Nephron progenitor cell (in vitro differentiated cells): ENCODE data around the gene AFAP1.

Experiments
- DNase-seq: peaks from one replicate; pipeline ENCODE4 v3.0.0; 2021
- H3K27ac Mint-ChIP-seq: 2 replicates; pipeline ENCODE4 v1.8.0; 2021; ENCODE audit warnings: mild to moderate bottlenecking, moderate library complexity, mixed read lengths
- H3K27me3 Mint-ChIP-seq: 2 replicates; pipeline ENCODE4 v1.8.0; 2021; ENCODE audit warnings: mild to moderate bottlenecking, low read depth, mixed read lengths; ENCODE audit not compliant: poor library complexity
- H3K36me3 Mint-ChIP-seq: 2 replicates; pipeline ENCODE4 v1.8.0; 2021; ENCODE audit warnings: low read depth, mixed read lengths
- H3K4me1 Mint-ChIP-seq: 2 replicates; pipeline ENCODE4 v1.8.0; 2021; ENCODE audit warnings: mixed read lengths
- H3K4me3 Mint-ChIP-seq: 2 replicates; pipeline ENCODE4 v1.8.0; 2021; ENCODE audit warnings: mild to moderate bottlenecking, moderate library complexity, mixed read lengths
- H3K9me3 Mint-ChIP-seq: 2 replicates; pipeline ENCODE4 v1.8.0; 2021; ENCODE audit warnings: mild to moderate bottlenecking, moderate library complexity, mixed read lengths
- TF ChIP-seq, protein P1 (sequence below): fragments of 200-600 bp; sonication (generic); IDR thresholded peaks from 2 replicates; pipeline ENCODE4 v1.5.0; 2021; ENCODE audit warnings: antibody characterized with exemption

AFAP1 gene

DNA sequence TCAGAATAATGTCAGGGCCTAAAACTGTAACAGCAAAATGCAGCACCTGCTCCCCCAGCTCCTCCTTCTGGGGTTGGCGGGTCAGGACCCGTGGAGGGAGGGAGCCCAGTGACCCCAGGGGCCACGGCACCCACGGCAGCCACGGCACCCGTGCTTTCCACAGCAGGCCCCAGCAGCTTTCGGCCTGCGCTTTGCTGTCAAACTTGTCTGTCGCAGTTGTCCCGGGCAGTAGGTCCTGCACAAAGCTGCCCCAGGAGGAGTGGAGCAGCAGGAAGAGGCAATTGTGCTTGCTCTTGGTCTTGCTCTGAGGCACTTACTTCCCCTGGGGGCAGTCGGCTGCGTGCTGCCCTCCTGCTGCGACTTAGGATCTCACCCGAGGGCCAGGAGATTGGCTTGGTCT, 183.6 kb downstream of the AFAP1 start:
- Mint-ChIP-seq H3K27me3 (no peaks in the 10 kb centered on the region), H3K9me3 (peaks cover 5% of the 10 kb centered on the region), H3K4me1 (peaks cover 83% of the 10 kb centered on the region), H3K4me3 (no peak overlapping the region), H3K36me3 (no peaks in the 10 kb centered on the region), H3K27ac (peak overlapping the region; percentile 66)
- TF ChIP-seq, protein P1, sequence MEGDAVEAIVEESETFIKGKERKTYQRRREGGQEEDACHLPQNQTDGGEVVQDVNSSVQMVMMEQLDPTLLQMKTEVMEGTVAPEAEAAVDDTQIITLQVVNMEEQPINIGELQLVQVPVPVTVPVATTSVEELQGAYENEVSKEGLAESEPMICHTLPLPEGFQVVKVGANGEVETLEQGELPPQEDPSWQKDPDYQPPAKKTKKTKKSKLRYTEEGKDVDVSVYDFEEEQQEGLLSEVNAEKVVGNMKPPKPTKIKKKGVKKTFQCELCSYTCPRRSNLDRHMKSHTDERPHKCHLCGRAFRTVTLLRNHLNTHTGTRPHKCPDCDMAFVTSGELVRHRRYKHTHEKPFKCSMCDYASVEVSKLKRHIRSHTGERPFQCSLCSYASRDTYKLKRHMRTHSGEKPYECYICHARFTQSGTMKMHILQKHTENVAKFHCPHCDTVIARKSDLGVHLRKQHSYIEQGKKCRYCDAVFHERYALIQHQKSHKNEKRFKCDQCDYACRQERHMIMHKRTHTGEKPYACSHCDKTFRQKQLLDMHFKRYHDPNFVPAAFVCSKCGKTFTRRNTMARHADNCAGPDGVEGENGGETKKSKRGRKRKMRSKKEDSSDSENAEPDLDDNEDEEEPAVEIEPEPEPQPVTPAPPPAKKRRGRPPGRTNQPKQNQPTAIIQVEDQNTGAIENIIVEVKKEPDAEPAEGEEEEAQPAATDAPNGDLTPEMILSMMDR: no peak
- DNase-seq: no peak

DNA sequence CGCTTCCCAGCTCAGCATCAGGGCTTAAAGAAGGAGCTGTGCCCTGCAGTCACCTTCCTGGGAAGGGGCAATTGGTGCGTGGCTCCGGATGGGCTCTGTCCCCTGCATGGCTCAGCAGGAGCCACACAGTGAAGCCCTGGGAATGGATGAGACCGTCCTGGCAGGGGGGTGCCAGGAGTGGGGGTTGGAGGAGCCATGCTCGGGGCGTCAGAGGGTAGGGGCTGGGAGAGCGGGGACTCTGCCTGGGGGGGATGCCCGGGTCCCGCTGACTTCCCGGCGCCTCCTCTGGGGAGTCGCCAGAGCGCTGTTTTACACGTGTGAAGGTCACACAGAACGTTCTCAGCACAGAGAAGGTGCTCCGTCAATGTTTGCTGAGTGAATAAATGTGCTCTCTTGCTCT, 184.1 kb downstream of the AFAP1 start:
- H3K4me1 Mint-ChIP-seq: peaks cover 83% of the 10 kb centered on the region
- H3K27me3 Mint-ChIP-seq: no peaks in the 10 kb centered on the region
- TF ChIP-seq, protein P1: no peak
- peak overlapping the region; percentile 51 for H3K27ac Mint-ChIP-seq
- peaks cover 5% of the 10 kb centered on the region for H3K36me3 Mint-ChIP-seq
- no peak for DNase-seq
- H3K9me3 Mint-ChIP-seq: peaks cover 5% of the 10 kb centered on the region
- no peak overlapping the region for H3K4me3 Mint-ChIP-seq

GRCh38 chr4:7754565-7755262, 184.9 kb downstream of the AFAP1 start:
- TF ChIP-seq, protein P1: no peak
- H3K4me3 Mint-ChIP-seq: no peak overlapping the region
- peaks cover 5% of the 10 kb centered on the region for H3K9me3 Mint-ChIP-seq
- DNase-seq: no peak
- H3K27me3 Mint-ChIP-seq: no peaks in the 10 kb centered on the region
- H3K4me1 Mint-ChIP-seq: peaks cover 85% of the 10 kb centered on the region
- peaks cover 6% of the 10 kb centered on the region for H3K36me3 Mint-ChIP-seq
- H3K27ac Mint-ChIP-seq: peak overlapping the region; percentile 60

- Mint-ChIP-seq H3K4me3 (no peak overlapping the region), H3K4me1 (peaks cover 85% of the 10 kb centered on the region), H3K36me3 (peaks cover 7% of the 10 kb centered on the region), H3K27ac (peak overlapping the region; percentile 78), H3K9me3 (peaks cover 7% of the 10 kb centered on the region), H3K27me3 (no peaks in the 10 kb centered on the region)
- TF ChIP-seq, protein P1: no peak
- no peak for DNase-seq
These were observed 185.7 kb downstream of the AFAP1 start for GRCh38 chr4:7753931-7754465.

- Mint-ChIP-seq H3K9me3 (peaks cover 14% of the 10 kb centered on the region), H3K27me3 (no peaks in the 10 kb centered on the region)
These were observed 186.4 kb downstream of the AFAP1 start for GRCh38 chr4:7753271-7753670.

More at GRCh38 chr4:7753271-7753670, 186.4 kb downstream of the AFAP1 start:
- DNase-seq: no peak
- peak overlapping the region; percentile 78 for H3K27ac Mint-ChIP-seq
- H3K4me1 Mint-ChIP-seq: peaks cover 85% of the 10 kb centered on the region
- no peak overlapping the region for H3K4me3 Mint-ChIP-seq
- TF ChIP-seq, protein P1: no peak
- peaks cover 14% of the 10 kb centered on the region for H3K36me3 Mint-ChIP-seq
